Testis (tissue), 3 donors: ENCODE measurements around the gene IFT27. TPM values are rescaled to one million over a fixed set of nuclear protein-coding genes. Genes with fewer than 3 reads are reported as not detected.

Experiments
- DNase-seq: peaks from one replicate; pipeline ENCODE4 v3.0.0-alpha.2; 2019
- H3K27ac ChIP-seq, 2 donors: fragments of 200-600 bp; sonication (generic); one replicate each; pipeline ENCODE4 v1.5.1; 2019
- H3K27me3 ChIP-seq: fragments of 200-600 bp; sonication (generic); one replicate; pipeline ENCODE4 v1.5.1; 2019
- H3K36me3 ChIP-seq: fragments of 200-600 bp; sonication (generic); one replicate; pipeline ENCODE4 v1.5.1; 2017; ENCODE audit warnings: low read depth; ENCODE audit errors: missing control alignments
- H3K4me1 ChIP-seq: fragments of 200-600 bp; sonication (generic); one replicate; pipeline ENCODE4 v1.5.1; 2019
- H3K4me3 ChIP-seq, 2 donors: fragments of 200-600 bp; sonication (generic); one replicate each; pipeline ENCODE4 v1.5.1; 2017 to 2019
- H3K9me3 ChIP-seq: fragments of 200-600 bp; sonication (generic); one replicate; pipeline ENCODE4 v1.5.1; 2017
- POLR2A ChIP-seq: fragments of 450-650 bp; IDR thresholded peaks from one replicate; pipeline ENCODE4 v1.6.1; 2017; ENCODE audit warnings: antibody characterized with exemption, mild to moderate bottlenecking, moderate library complexity
- WGBS, 2 donors: methylation state at CpG; one replicate each; pipeline ENCODE4 v1.1.5; 2018; 5-methylcytosine and 5-hydroxymethylcytosine counted together
- intact Hi-C: fragments of 100-400 bp; cut with DNase I; formaldehyde crosslinking; loops from one replicate; pipeline ENCODE4 v1.15.1; 2023; ENCODE audit warnings: low total_unique reads
- polyA plus RNA-seq: library from polyadenylated mRNA; stranded (reverse); fragments of 350-450 nt; fragmentation: Illumina TruSeq; extraction: RNeasy Lipid Tissue Mini Kit (QIAGEN cat#74804); gene quantifications from one replicate; pipeline ENCODE4 v1.2.3, GENCODE V29; 2014; ENCODE audit warnings: low read depth, low replicate concordance; ENCODE audit not compliant: insufficient read depth
- total RNA-seq, 2 donors: library from RNA; depleted of rRNA; stranded (reverse); fragments of >200 nt; gene quantifications; one replicate each; pipeline ENCODE4 v1.2.3, GENCODE V29; 2016
- TF ChIP-seq, protein P1 (sequence below), 3 experiments: fragments of 450-650 bp in 2 of 3; fragments of 200-600 bp in 1 of 3; sonication (generic) in 1 of 3; IDR thresholded peaks; one replicate each; pipeline ENCODE4 v1.5.1; 2016 to 2019; ENCODE audit warnings: antibody characterized with exemption in 3 of 3, mild to moderate bottlenecking in 2 of 3, moderate library complexity in 1 of 3

IFT27 gene
- total and polyA plus RNA-seq, 3 donors from 2014 or later: 28.2 to 56.3 (median 32.4) TPM

DNA sequence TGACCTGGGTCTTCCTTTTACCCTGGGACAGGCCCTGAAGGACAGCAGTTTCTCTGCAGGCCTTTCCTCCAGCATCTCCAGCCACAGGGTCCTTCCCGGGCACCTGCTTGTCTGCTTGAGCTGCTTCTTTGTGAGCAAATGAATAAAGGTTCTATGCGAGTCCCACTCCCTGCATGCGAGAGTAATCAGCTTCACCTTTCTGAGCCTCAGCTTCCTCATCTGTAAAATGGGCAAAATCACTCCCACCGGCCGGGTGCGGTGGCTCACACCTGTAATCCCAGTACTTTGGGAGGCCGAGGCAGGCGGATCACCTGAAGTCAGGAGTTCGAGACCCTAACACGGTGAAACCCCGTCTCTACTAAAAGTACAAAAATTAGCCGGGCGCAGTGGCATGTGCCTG is 31.1 kb downstream of the IFT27 start:
- no peaks in the 10 kb centered on the region for H3K4me1 ChIP-seq
- H3K36me3 ChIP-seq: no peaks in the 10 kb centered on the region
- 92 to 95% methylated on average over 13 of the region's 13 CpGs for WGBS, 2 donors
- no peaks in the 10 kb centered on the region for H3K9me3 ChIP-seq
- intact Hi-C loops: no loop called here
- no peak for DNase-seq
- H3K27me3 ChIP-seq: no peaks in the 10 kb centered on the region
- no peak for TF ChIP-seq POLR2A
- TF ChIP-seq, protein P1, sequence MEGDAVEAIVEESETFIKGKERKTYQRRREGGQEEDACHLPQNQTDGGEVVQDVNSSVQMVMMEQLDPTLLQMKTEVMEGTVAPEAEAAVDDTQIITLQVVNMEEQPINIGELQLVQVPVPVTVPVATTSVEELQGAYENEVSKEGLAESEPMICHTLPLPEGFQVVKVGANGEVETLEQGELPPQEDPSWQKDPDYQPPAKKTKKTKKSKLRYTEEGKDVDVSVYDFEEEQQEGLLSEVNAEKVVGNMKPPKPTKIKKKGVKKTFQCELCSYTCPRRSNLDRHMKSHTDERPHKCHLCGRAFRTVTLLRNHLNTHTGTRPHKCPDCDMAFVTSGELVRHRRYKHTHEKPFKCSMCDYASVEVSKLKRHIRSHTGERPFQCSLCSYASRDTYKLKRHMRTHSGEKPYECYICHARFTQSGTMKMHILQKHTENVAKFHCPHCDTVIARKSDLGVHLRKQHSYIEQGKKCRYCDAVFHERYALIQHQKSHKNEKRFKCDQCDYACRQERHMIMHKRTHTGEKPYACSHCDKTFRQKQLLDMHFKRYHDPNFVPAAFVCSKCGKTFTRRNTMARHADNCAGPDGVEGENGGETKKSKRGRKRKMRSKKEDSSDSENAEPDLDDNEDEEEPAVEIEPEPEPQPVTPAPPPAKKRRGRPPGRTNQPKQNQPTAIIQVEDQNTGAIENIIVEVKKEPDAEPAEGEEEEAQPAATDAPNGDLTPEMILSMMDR (IDR thresholded peaks at IDR 0.05): no peak
- no peak overlapping the region for H3K27ac ChIP-seq
- H3K4me3 ChIP-seq: no peak overlapping the region

DNA sequence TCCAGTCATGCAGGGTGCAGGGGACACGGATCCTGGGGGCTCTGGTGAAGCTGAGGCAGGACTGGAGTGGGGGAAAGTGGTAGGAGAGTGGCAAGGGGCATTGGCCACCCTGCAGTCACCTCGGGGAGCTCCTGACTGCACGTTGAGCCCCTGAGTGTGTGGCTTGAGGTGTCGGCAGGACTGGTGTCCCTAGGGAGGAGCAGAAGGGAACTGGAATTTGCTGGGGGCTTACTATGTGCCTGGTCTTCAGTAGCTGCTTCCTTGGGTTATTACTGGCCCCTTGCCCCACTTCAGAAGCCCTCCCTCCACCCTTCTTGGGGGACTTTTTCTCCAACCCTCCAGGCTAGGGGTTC is 31.5 kb downstream of the IFT27 start:
- no peaks in the 10 kb centered on the region for H3K36me3 ChIP-seq
- intact Hi-C loops: no loop called here
- WGBS, 2 donors: 64 to 82% methylated on average over 4 of the region's 4 CpGs

DNA sequence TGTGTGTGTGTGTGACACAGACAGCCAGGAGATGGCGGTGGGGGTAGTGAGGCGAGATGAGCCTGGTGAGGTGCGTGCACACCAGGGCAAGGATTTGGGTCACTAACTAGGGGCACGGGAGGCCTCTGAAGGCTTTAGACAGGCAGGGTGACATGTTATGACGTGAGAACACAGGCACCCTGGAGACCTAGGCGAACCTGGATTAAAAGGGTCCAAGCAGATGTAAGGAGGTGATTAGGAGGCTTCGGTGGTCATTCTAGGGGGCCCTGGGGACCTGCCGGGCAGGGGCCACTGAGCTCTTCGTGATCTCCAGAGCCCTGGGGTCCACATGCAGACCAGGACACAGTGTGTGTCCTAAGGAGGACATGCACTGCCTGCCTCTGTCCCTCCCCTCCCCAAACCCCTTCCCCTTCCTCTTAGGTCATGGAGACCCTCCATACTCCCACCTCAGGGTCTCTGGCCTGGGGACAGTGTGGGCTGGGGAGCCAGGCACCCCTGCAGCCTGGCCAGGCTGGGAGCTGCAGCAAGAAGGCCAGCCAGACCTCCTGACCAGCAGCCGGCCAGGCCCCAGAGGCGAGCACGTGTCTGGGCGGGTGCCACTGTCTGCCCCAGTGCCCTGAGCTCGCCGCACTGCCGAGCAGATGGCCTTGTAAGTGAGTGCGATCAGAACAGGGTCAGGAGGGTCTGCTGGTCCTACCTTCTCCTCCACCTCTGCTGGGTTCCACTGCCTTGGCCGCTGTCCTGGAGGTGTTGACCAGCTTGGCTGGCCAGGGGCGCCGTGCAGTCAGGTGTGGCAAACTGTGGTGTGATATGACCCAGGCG is 32.1 kb downstream of the IFT27 start:
- WGBS, 2 donors: 71 to 81% methylated on average over 13 to 21 of the region's 21 CpGs
- Histone ChIP-seq H3K4me3 (no peak overlapping the region), H3K27ac (no peak overlapping the region), H3K4me1 (no peaks in the 10 kb centered on the region), H3K36me3 (no peaks in the 10 kb centered on the region), H3K9me3 (no peaks in the 10 kb centered on the region), H3K27me3 (no peaks in the 10 kb centered on the region)
- TF ChIP-seq, protein P1 (IDR thresholded peaks at IDR 0.05): no peak
- TF ChIP-seq POLR2A: no peak
- intact Hi-C loops: no loop called here
- no peak for DNase-seq

More for the DNA sequence above, 31.5 kb downstream of the IFT27 start:
- Histone ChIP-seq H3K4me3 (no peak overlapping the region), H3K9me3 (no peaks in the 10 kb centered on the region), H3K27ac (no peak overlapping the region), H3K4me1 (no peaks in the 10 kb centered on the region), H3K27me3 (no peaks in the 10 kb centered on the region)
- no peak for TF ChIP-seq POLR2A
- TF ChIP-seq, protein P1 (IDR thresholded peaks at IDR 0.05): no peak
- no peak for DNase-seq

DNA sequence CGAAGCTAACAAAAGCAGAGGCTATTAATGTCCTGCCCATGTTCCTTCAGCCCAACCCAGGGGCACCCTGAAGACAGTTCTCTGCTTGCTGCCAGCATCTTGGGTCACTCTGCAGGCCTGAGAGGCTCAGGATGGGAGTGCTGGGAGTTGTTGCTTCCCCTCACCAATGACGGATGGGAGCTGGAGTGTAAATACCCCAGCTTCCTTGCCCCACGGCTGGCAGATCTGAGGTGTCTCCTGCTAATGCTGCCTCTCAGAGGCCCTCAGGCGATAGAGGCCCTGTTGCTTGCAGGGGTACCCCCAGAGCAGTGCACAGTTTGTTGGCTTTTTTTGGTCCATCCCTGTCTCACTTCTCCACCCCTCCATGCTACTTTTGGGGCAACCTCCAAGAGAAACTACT is 32.9 kb downstream of the IFT27 start:
- intact Hi-C loops: no loop called here
- no peak overlapping the region for H3K4me3 ChIP-seq
- 77 to 85% methylated on average over 4 of the region's 4 CpGs for WGBS, 2 donors
- H3K27me3 ChIP-seq: no peaks in the 10 kb centered on the region
- no peaks in the 10 kb centered on the region for H3K36me3 ChIP-seq
- DNase-seq: no peak
- H3K9me3 ChIP-seq: no peaks in the 10 kb centered on the region
- no peak overlapping the region for H3K27ac ChIP-seq
- no peaks in the 10 kb centered on the region for H3K4me1 ChIP-seq
- no peak for TF ChIP-seq POLR2A
- TF ChIP-seq, protein P1 (IDR thresholded peaks at IDR 0.05): no peak

DNA sequence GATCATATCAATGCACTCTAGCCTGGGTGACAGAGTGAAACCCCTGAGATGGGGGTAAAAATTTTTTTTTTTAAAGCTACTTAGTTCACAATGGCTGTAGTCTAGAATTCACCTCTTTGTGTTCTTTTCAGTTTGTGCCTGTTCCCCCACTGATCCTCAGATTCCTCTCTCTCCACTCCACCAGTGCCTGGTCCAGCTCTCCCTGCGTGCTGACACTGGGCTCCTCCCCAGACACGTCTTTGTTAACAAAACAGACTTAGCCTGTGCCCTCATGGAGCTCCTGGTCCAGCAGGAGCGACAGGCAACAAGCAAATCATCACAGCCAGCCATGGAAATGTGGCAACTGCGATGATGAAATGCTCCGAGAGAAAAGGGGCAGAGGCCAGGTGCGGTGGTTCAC is 34.0 kb downstream of the IFT27 start:
- H3K27me3 ChIP-seq: no peaks in the 10 kb centered on the region
- H3K36me3 ChIP-seq: no peaks in the 10 kb centered on the region
- no peak overlapping the region for H3K4me3 ChIP-seq
- DNase-seq: no peak
- 54 to 68% methylated on average over 5 to 6 of the region's 6 CpGs for WGBS, 2 donors
- no peak for TF ChIP-seq POLR2A
- TF ChIP-seq, protein P1 (IDR thresholded peaks at IDR 0.05): no peak
- intact Hi-C loops: no loop called here
- no peaks in the 10 kb centered on the region for H3K4me1 ChIP-seq
- H3K27ac ChIP-seq: no peak overlapping the region
- no peaks in the 10 kb centered on the region for H3K9me3 ChIP-seq
